Liver (tissue), 9 donors: ENCODE results near the gene MED12L. TPM values are rescaled to one million over a fixed set of nuclear protein-coding genes. Genes with fewer than 3 reads are reported as not detected.

Experiments used
- DNase-seq: peaks from one replicate; pipeline ENCODE4 v3.0.0-alpha.2; 2017; ENCODE audit warnings: low spot score
- H3K27ac ChIP-seq, 2 donors: one replicate each; pipeline ENCODE4 v1.7.0; 2013; ENCODE audit warnings: inconsistent platforms in 2 of 2, low read length in 2 of 2, control low read depth in 1 of 2, low read depth in 1 of 2, mild to moderate bottlenecking in 1 of 2
- H3K27me3 ChIP-seq, 4 donors: one replicate each; pipeline versions ENCODE4 v1.6.1 to v1.7.0; 2013; ENCODE audit warnings: low read length in 3 of 4, inconsistent platforms in 1 of 4, mild to moderate bottlenecking in 1 of 4, moderate library complexity in 1 of 4; ENCODE audit not compliant: control insufficient read depth in 4 of 4, insufficient read depth in 4 of 4
- H3K36me3 ChIP-seq, 4 donors: one replicate each; pipeline versions ENCODE4 v1.6.1 to v1.7.0; 2013; ENCODE audit warnings: low read length in 3 of 4, mild to moderate bottlenecking in 3 of 4, low read depth in 1 of 4, moderate library complexity in 1 of 4; ENCODE audit not compliant: control insufficient read depth in 4 of 4, insufficient read depth in 3 of 4
- H3K4me1 ChIP-seq, 4 donors: one replicate each; pipeline versions ENCODE4 v1.6.1 to v1.7.0; 2013; ENCODE audit warnings: low read length in 3 of 4, mild to moderate bottlenecking in 3 of 4, moderate library complexity in 1 of 4; ENCODE audit not compliant: control insufficient read depth in 4 of 4, insufficient read depth in 4 of 4
- H3K4me3 ChIP-seq, 3 donors: one replicate each; pipeline versions ENCODE4 v1.6.1 to v1.7.0; 2013; ENCODE audit warnings: low read length in 3 of 3, control low read depth in 1 of 3, low read depth in 1 of 3, mild to moderate bottlenecking in 1 of 3
- H3K9ac ChIP-seq, 2 donors: one replicate each; pipeline ENCODE4 v1.7.0; 2013; ENCODE audit warnings: low read length in 2 of 2, mild to moderate bottlenecking in 2 of 2, moderate library complexity in 2 of 2, control low read depth in 1 of 2, low read depth in 1 of 2
- H3K9me3 ChIP-seq, 4 donors: one replicate each; pipeline versions ENCODE4 v1.6.1 to v1.7.0; 2013; ENCODE audit warnings: low read length in 3 of 4; ENCODE audit not compliant: control insufficient read depth in 4 of 4
- CTCF ChIP-seq: fragments of 150-350 bp; IDR thresholded peaks from 2 replicates; pipeline ENCODE4 v1.5.1; 2017; ENCODE audit warnings: improper control_type of control experiment, low read depth, low read length; ENCODE audit not compliant: missing input control
- EGR1 ChIP-seq, 2 donors: IDR thresholded peaks; 2 replicates each; pipeline ENCODE4 v1.6.1; 2016 to 2018; ENCODE audit warnings: antibody characterized with exemption in 2 of 2, low read depth in 2 of 2
- FOXA1 ChIP-seq: IDR thresholded peaks from 2 replicates; pipeline ENCODE4 v1.6.1; 2016; ENCODE audit warnings: antibody characterized with exemption
- FOXA2 ChIP-seq: IDR thresholded peaks from 2 replicates; pipeline ENCODE4 v1.6.1; 2016; ENCODE audit warnings: antibody characterized with exemption
- HNF4A ChIP-seq, 2 donors: conservative IDR thresholded peaks; 2 replicates each; pipeline ENCODE4 v1.6.1; 2016; ENCODE audit warnings: antibody characterized with exemption in 2 of 2, mild to moderate bottlenecking in 2 of 2
- HNF4G ChIP-seq: IDR thresholded peaks from 2 replicates; pipeline ENCODE4 v1.6.1; 2016; ENCODE audit warnings: antibody characterized with exemption
- NR2F2 ChIP-seq: IDR thresholded peaks from 2 replicates; pipeline ENCODE4 v1.6.1; 2016; ENCODE audit warnings: antibody characterized with exemption
- RAD21 ChIP-seq, 2 donors: IDR thresholded peaks; 2 replicates each; pipeline ENCODE4 v1.6.1; 2016; ENCODE audit warnings: antibody characterized with exemption in 2 of 2, mild to moderate bottlenecking in 2 of 2
- REST ChIP-seq: IDR thresholded peaks from 2 replicates; pipeline ENCODE4 v1.6.1; 2016; ENCODE audit warnings: antibody characterized with exemption, mild to moderate bottlenecking
- RXRA ChIP-seq, 2 donors: IDR thresholded peaks; 2 replicates each; pipeline ENCODE4 v1.6.1; 2017 to 2018; ENCODE audit warnings: antibody characterized with exemption in 2 of 2, mild to moderate bottlenecking in 1 of 2
- SP1 ChIP-seq: IDR thresholded peaks from 2 replicates; pipeline ENCODE4 v1.6.1; 2018; ENCODE audit warnings: antibody characterized with exemption, mild to moderate bottlenecking
- TAF1 ChIP-seq: conservative IDR thresholded peaks from 2 replicates; pipeline ENCODE4 v1.6.1; 2016; ENCODE audit warnings: antibody characterized with exemption, mild to moderate bottlenecking
- YY1 ChIP-seq: IDR thresholded peaks from 2 replicates; pipeline ENCODE4 v1.6.1; 2016; ENCODE audit warnings: antibody characterized with exemption, mild to moderate bottlenecking
- WGBS: extraction: QIAGEN DNeasy Blood & Tissue Kit; methylation state at CpG from one replicate; pipeline ENCODE4 v1.1.7; 2013; 5-methylcytosine and 5-hydroxymethylcytosine counted together
- polyA plus RNA-seq, 2 donors: library from polyadenylated mRNA; stranded (reverse) in 1 of 2; unstranded in 1 of 2; fragments of 200-250 nt in 1 of 2; fragments of >200 nt in 1 of 2; fragmentation: Nextera tagmentation in 1 of 2; extraction: Ambion mirVana in 1 of 2; gene quantifications; one replicate each; pipeline versions ENCODE4 v1.2.1 to v1.2.3, GENCODE V29; 2013 to 2015
- total RNA-seq, 2 donors: library from RNA; depleted of rRNA; stranded (reverse); fragments of >200 nt; gene quantifications; one replicate each; pipeline ENCODE4 v1.2.3, GENCODE V29; 2014
- TF ChIP-seq, protein P1 (sequence below): IDR thresholded peaks from 2 replicates; pipeline ENCODE4 v1.6.1; 2016; ENCODE audit warnings: antibody characterized with exemption
- TF ChIP-seq, protein P2 (sequence below): IDR thresholded peaks from 2 replicates; pipeline ENCODE4 v1.6.1; 2016; ENCODE audit warnings: antibody characterized with exemption
- donor health status: healthy.
- donor health status: healthy.
- donor health status: healthy.
- donor health status: healthy.
- donor health status: healthy.

Gene MED12L
- total and polyA plus RNA-seq, 4 donors, result 0.02 to 2.1 (median 0.49) TPM

- WGBS, result 7% methylated on average over 81 of the region's 81 CpGs
- peak; percentile 63 for DNase-seq
- H3K27me3 ChIP-seq, result peaks cover 0 to 6% (median 2%) of the 10 kb centered on the region in 4 donors
- TF ChIP-seq, protein P1, sequence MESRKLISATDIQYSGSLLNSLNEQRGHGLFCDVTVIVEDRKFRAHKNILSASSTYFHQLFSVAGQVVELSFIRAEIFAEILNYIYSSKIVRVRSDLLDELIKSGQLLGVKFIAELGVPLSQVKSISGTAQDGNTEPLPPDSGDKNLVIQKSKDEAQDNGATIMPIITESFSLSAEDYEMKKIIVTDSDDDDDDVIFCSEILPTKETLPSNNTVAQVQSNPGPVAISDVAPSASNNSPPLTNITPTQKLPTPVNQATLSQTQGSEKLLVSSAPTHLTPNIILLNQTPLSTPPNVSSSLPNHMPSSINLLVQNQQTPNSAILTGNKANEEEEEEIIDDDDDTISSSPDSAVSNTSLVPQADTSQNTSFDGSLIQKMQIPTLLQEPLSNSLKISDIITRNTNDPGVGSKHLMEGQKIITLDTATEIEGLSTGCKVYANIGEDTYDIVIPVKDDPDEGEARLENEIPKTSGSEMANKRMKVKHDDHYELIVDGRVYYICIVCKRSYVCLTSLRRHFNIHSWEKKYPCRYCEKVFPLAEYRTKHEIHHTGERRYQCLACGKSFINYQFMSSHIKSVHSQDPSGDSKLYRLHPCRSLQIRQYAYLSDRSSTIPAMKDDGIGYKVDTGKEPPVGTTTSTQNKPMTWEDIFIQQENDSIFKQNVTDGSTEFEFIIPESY, result no peak
- TF ChIP-seq YY1 (peak; percentile 50), SP1 (no peak), CTCF (peak; percentile 35), REST (no peak), TAF1 (no peak), RXRA (IDR thresholded peaks at IDR 0.05) (no peak), HNF4G (no peak), RAD21 (IDR thresholded peaks at IDR 0.05) (peak; percentile 52 to 81), FOXA2 (no peak), EGR1 (IDR thresholded peaks at IDR 0.05; ENCODE audit: low read depth in 2 of 2) (no peak), FOXA1 (no peak)
- TF ChIP-seq, protein P2, sequence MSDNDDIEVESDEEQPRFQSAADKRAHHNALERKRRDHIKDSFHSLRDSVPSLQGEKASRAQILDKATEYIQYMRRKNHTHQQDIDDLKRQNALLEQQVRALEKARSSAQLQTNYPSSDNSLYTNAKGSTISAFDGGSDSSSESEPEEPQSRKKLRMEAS, result no peak
- H3K9me3 ChIP-seq, result no peaks in the 10 kb centered on the region
- H3K4me1 ChIP-seq, result peaks cover 10 to 23% (median 13%) of the 10 kb centered on the region in 4 donors
- no peak overlapping the region for H3K27ac ChIP-seq
- peak overlapping the region; percentile 57 to 74 (median 63) for H3K4me3 ChIP-seq
- H3K9ac ChIP-seq, result no peak overlapping the region
- H3K36me3 ChIP-seq, result no peaks in the 10 kb centered on the region
These were observed 1.3 kb downstream of the MED12L start for GRCh38 chr3:151086484-151087456.

DNA sequence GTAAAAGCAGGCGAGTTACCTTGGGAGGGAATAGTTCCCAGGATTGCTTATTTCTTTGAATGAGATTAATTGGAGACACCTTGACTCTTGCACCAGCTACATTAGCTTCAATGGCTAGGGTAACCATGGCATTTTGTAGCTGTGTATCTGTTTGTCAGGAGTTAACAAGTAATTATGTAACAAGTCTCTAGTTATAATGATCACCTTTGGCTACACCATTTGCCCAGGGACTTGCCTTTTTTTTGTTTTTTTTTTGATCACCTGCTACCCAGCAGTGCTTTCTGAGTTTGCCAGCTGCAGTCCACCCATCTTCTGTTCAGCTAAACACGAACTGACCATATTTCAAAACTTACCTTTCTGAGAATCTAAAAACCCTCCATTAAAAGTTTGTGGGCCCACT is 2.2 kb downstream of the MED12L start:
- H3K4me3 ChIP-seq, result no peak overlapping the region
- H3K27me3 ChIP-seq, result peaks cover 0 to 6% (median 2%) of the 10 kb centered on the region in 4 donors
- no peak for DNase-seq
- peaks cover 10 to 23% (median 13%) of the 10 kb centered on the region in 4 donors for H3K4me1 ChIP-seq
- H3K36me3 ChIP-seq, result no peaks in the 10 kb centered on the region
- H3K27ac ChIP-seq, result no peak overlapping the region
- H3K9me3 ChIP-seq, result no peaks in the 10 kb centered on the region
- H3K9ac ChIP-seq, result no peak overlapping the region
- WGBS, result 93% methylated on average over 2 of the region's 2 CpGs
- TF ChIP-seq, protein P1, result no peak
- no peak for TF ChIP-seq RAD21 (IDR thresholded peaks at IDR 0.05)
- TF ChIP-seq EGR1 (IDR thresholded peaks at IDR 0.05; ENCODE audit: low read depth in 2 of 2), result no peak
- no peak for TF ChIP-seq TAF1
- TF ChIP-seq REST, result no peak
- no peak for TF ChIP-seq FOXA2
- TF ChIP-seq HNF4A (conservative IDR thresholded peaks at IDR 0.05), result no peak
- TF ChIP-seq NR2F2, result no peak
